Fibroblast of peridontal ligament (primary cell): ENCODE results near the gene CTIF.

Experiments used
- DNase-seq: peaks from one replicate; pipeline ENCODE4 v3.0.0-alpha.2; 2010; ENCODE audit errors: extremely low read depth

The CTIF gene

GRCh38 chr18:48533340-48534070 lies 5.3 kb upstream of the CTIF start:
- no peak for DNase-seq

GRCh38 chr18:48534364-48534763 lies 4.5 kb upstream of the CTIF start:
- DNase-seq = peak; percentile 63

- DNase-seq = no peak
Observed at GRCh38 chr18:48535956-48536355, 2.9 kb upstream of the CTIF start.

GRCh38 chr18:48536516-48536915 lies 2.3 kb upstream of the CTIF start:
- no peak for DNase-seq

- DNase-seq = peak; percentile 51
Observed at GRCh38 chr18:48539406-48540250, 797 bp downstream of the CTIF start.

- peak; percentile 29 for DNase-seq
Observed at GRCh38 chr18:48540251-48541025, 1.6 kb downstream of the CTIF start.

GRCh38 chr18:48541026-48541746 lies 2.4 kb downstream of the CTIF start:
- DNase-seq = peak; percentile 74

- no peak for DNase-seq
Observed at GRCh38 chr18:48541747-48542400, 3.0 kb downstream of the CTIF start.

- DNase-seq = no peak
Observed at GRCh38 chr18:48542513-48543181, 3.8 kb downstream of the CTIF start.

GRCh38 chr18:48543228-48543627 lies 4.4 kb downstream of the CTIF start:
- no peak for DNase-seq

GRCh38 chr18:48544116-48544515 lies 5.3 kb downstream of the CTIF start:
- DNase-seq = no peak

- no peak for DNase-seq
Observed at GRCh38 chr18:48544661-48545415, 6.0 kb downstream of the CTIF start.

GRCh38 chr18:48545757-48546321 lies 7.0 kb downstream of the CTIF start:
- DNase-seq = peak; percentile 53

- no peak for DNase-seq
Observed at GRCh38 chr18:48546396-48546795, 7.6 kb downstream of the CTIF start.

- no peak for DNase-seq
Observed at GRCh38 chr18:48547531-48547981, 8.7 kb downstream of the CTIF start.

GRCh38 chr18:48548011-48548771 lies 9.4 kb downstream of the CTIF start:
- peak; percentile 67 for DNase-seq

GRCh38 chr18:48548921-48549320 lies 10.1 kb downstream of the CTIF start:
- no peak for DNase-seq

- DNase-seq = no peak
Observed at GRCh38 chr18:48550101-48550729, 11.4 kb downstream of the CTIF start.
